Measurements from ENCODE around the gene ATXN1.

Gene ATXN1

GRCh38 chr6:16415677-16416076, 345.6 kb downstream of the ATXN1 start:
- H3K27me3 ChIP-seq (ENCODE audit: insufficient read depth, poor library complexity, severe bottlenecking): no peaks in the 10 kb centered on the region
- H3K4me3 ChIP-seq (replicated peaks; ENCODE audit: insufficient read depth, low read length): no peak overlapping the region
- no peak overlapping the region for H3K27ac ChIP-seq (replicated peaks)
- no peak for DNase-seq (ENCODE audit: low read depth in 1 of 2, low spot score in 1 of 2)
- TF ChIP-seq SPI1 (IDR thresholded peaks at IDR 0.05; ENCODE audit: borderline replicate concordance, low read depth) (no peak), GABPA (IDR thresholded peaks at IDR 0.05; ENCODE audit: low read depth) (no peak), POLR2AphosphoS5 (IDR thresholded peaks at IDR 0.05; ENCODE audit: low read depth) (no peak), CTCF (IDR thresholded peaks at IDR 0.05; ENCODE audit: insufficient read depth, low read length) (no peak)
- TF ChIP-seq, protein P1, sequence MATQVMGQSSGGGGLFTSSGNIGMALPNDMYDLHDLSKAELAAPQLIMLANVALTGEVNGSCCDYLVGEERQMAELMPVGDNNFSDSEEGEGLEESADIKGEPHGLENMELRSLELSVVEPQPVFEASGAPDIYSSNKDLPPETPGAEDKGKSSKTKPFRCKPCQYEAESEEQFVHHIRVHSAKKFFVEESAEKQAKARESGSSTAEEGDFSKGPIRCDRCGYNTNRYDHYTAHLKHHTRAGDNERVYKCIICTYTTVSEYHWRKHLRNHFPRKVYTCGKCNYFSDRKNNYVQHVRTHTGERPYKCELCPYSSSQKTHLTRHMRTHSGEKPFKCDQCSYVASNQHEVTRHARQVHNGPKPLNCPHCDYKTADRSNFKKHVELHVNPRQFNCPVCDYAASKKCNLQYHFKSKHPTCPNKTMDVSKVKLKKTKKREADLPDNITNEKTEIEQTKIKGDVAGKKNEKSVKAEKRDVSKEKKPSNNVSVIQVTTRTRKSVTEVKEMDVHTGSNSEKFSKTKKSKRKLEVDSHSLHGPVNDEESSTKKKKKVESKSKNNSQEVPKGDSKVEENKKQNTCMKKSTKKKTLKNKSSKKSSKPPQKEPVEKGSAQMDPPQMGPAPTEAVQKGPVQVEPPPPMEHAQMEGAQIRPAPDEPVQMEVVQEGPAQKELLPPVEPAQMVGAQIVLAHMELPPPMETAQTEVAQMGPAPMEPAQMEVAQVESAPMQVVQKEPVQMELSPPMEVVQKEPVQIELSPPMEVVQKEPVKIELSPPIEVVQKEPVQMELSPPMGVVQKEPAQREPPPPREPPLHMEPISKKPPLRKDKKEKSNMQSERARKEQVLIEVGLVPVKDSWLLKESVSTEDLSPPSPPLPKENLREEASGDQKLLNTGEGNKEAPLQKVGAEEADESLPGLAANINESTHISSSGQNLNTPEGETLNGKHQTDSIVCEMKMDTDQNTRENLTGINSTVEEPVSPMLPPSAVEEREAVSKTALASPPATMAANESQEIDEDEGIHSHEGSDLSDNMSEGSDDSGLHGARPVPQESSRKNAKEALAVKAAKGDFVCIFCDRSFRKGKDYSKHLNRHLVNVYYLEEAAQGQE (IDR thresholded peaks at IDR 0.05; ENCODE audit: insufficient replicate concordance, low read depth): no peak

- Histone ChIP-seq H3K27ac (replicated peaks) (no peak overlapping the region), H3K4me3 (replicated peaks; ENCODE audit: insufficient read depth, low read length) (no peak overlapping the region), H3K27me3 (ENCODE audit: insufficient read depth, poor library complexity, severe bottlenecking) (no peaks in the 10 kb centered on the region)
- DNase-seq (ENCODE audit: low read depth in 1 of 2, low spot score in 1 of 2): no peak
- TF ChIP-seq, protein P1 (IDR thresholded peaks at IDR 0.05; ENCODE audit: insufficient replicate concordance, low read depth): no peak
- TF ChIP-seq GABPA (IDR thresholded peaks at IDR 0.05; ENCODE audit: low read depth) (no peak), POLR2AphosphoS5 (IDR thresholded peaks at IDR 0.05; ENCODE audit: low read depth) (no peak), CTCF (IDR thresholded peaks at IDR 0.05; ENCODE audit: insufficient read depth, low read length) (no peak), SPI1 (IDR thresholded peaks at IDR 0.05; ENCODE audit: borderline replicate concordance, low read depth) (no peak)
Observed at GRCh38 chr6:16414205-16414604, 347.1 kb downstream of the ATXN1 start.

GRCh38 chr6:16413399-16413798, 347.9 kb downstream of the ATXN1 start:
- TF ChIP-seq GABPA (IDR thresholded peaks at IDR 0.05; ENCODE audit: low read depth) (no peak), POLR2AphosphoS5 (IDR thresholded peaks at IDR 0.05; ENCODE audit: low read depth) (no peak), SPI1 (IDR thresholded peaks at IDR 0.05; ENCODE audit: borderline replicate concordance, low read depth) (no peak)
- TF ChIP-seq, protein P1 (IDR thresholded peaks at IDR 0.05; ENCODE audit: insufficient replicate concordance, low read depth): no peak
- no peaks in the 10 kb centered on the region for H3K27me3 ChIP-seq (ENCODE audit: insufficient read depth, poor library complexity, severe bottlenecking)
- no peak for DNase-seq (ENCODE audit: low read depth in 1 of 2, low spot score in 1 of 2)
- no peak overlapping the region for H3K27ac ChIP-seq (replicated peaks)
- no peak overlapping the region for H3K4me3 ChIP-seq (replicated peaks; ENCODE audit: insufficient read depth, low read length)

Measured in HL-60 (cell line).